Sigmoid colon (tissue), 4 donors: ENCODE data around the gene PLXND1.

Source experiments
- CTCF ChIP-seq, 4 experiments: fragments of 450-650 bp in 3 of 4; fragments of 200-600 bp in 1 of 4; IDR thresholded peaks; one replicate each; pipeline ENCODE4 v1.5.1; 2016 to 2019; ENCODE audit warnings: antibody characterized with exemption in 4 of 4, mild to moderate bottlenecking in 3 of 4, moderate library complexity in 2 of 4
- EP300 ChIP-seq, 4 donors: sonication (generic); formaldehyde crosslinking; IDR thresholded peaks; one replicate each; pipeline ENCODE4 v1.6.1; 2017; ENCODE audit warnings: antibody characterized with exemption in 4 of 4
- POLR2A ChIP-seq, 2 donors: fragments of 450-650 bp; IDR thresholded peaks; one replicate each; pipeline ENCODE4 v1.6.1; 2016; ENCODE audit warnings: antibody characterized with exemption in 2 of 2, mild to moderate bottlenecking in 2 of 2, moderate library complexity in 2 of 2
- POLR2AphosphoS5 ChIP-seq, 4 donors: sonication (generic); formaldehyde crosslinking; IDR thresholded peaks; one replicate each; pipeline ENCODE4 v1.6.1; 2017; ENCODE audit warnings: antibody characterized with exemption in 4 of 4

- no peak for TF ChIP-seq POLR2A (IDR thresholded peaks at IDR 0.05)
- TF ChIP-seq CTCF (IDR thresholded peaks at IDR 0.05) = no peak
- no peak for TF ChIP-seq POLR2AphosphoS5 (IDR thresholded peaks at IDR 0.05)
- no peak for TF ChIP-seq EP300 (IDR thresholded peaks at IDR 0.05)
These were observed 91.9 kb downstream of the PLXND1 start for GRCh38 chr3:129514563-129514962.
